HepG2 (cell line): ENCODE measurements around the gene DCTN1. TPM values are rescaled to one million over a fixed set of nuclear protein-coding genes. Genes with fewer than 3 reads are reported as not detected.

Experiments
- DR1 ChIP-seq: sonication (generic); formaldehyde crosslinking; IDR thresholded peaks from 2 replicates; pipeline ENCODE4 v1.8.0; 2021; ENCODE audit warnings: mild to moderate bottlenecking, missing genetic modification reagents, inconsistent platforms
- MXD4 ChIP-seq: IDR thresholded peaks from 2 replicates; pipeline ENCODE4 v1.6.1; 2016; ENCODE audit warnings: mild to moderate bottlenecking, missing biosample characterization, missing genetic modification reagents
- NFE2 ChIP-seq: sonication (generic); formaldehyde crosslinking; IDR thresholded peaks from 2 replicates; pipeline ENCODE4 v1.4.0; 2020; ENCODE audit warnings: missing genetic modification reagents
- NR2F1 ChIP-seq, 2 experiments: fragments of 450-650 bp in 1 of 2; formaldehyde crosslinking in 1 of 2; IDR thresholded peaks; 2 replicates each; pipeline versions ENCODE4 v1.5.0 to v1.6.1; 2016 to 2020; ENCODE audit warnings: mild to moderate bottlenecking in 1 of 2, missing compliant biosample characterization in 1 of 2, missing genetic modification reagents in 1 of 2, moderate library complexity in 1 of 2
- ZBTB38 ChIP-seq: sonication (generic); formaldehyde crosslinking; IDR thresholded peaks from 2 replicates; pipeline ENCODE4 v1.5.1; 2020; ENCODE audit warnings: mild to moderate bottlenecking, missing genetic modification reagents
- ZKSCAN5 ChIP-seq: sonication (generic); formaldehyde crosslinking; IDR thresholded peaks from 2 replicates; pipeline ENCODE4 v1.5.1; 2020; ENCODE audit warnings: mild to moderate bottlenecking, missing genetic modification reagents
- ZNF138 ChIP-seq: sonication (generic); formaldehyde crosslinking; IDR thresholded peaks from 2 replicates; pipeline ENCODE4 v1.5.0; 2020; ENCODE audit warnings: mild to moderate bottlenecking, low read depth, missing genetic modification reagents
- ZNF33A ChIP-seq: sonication (generic); formaldehyde crosslinking; IDR thresholded peaks from 2 replicates; pipeline ENCODE4 v1.5.1; 2020; ENCODE audit warnings: missing genetic modification reagents, mild to moderate bottlenecking, moderate library complexity, borderline replicate concordance
- ZNF432 ChIP-seq: sonication (generic); formaldehyde crosslinking; IDR thresholded peaks from 2 replicates; pipeline ENCODE4 v1.5.0; 2020; ENCODE audit warnings: missing genetic modification reagents, mild to moderate bottlenecking, borderline replicate concordance
- ZNF563 ChIP-seq: sonication (generic); formaldehyde crosslinking; IDR thresholded peaks from 2 replicates; pipeline ENCODE4 v1.8.0; 2022; ENCODE audit warnings: mild to moderate bottlenecking, moderate library complexity, missing genetic modification reagents
- ZNF780A ChIP-seq: sonication (generic); formaldehyde crosslinking; IDR thresholded peaks from 2 replicates; pipeline ENCODE4 v1.8.0; 2022; ENCODE audit warnings: mild to moderate bottlenecking, missing genetic modification reagents, moderate library complexity
- ZNF839 ChIP-seq: sonication (generic); formaldehyde crosslinking; IDR thresholded peaks from 2 replicates; pipeline ENCODE4 v1.4.0; 2020; ENCODE audit warnings: missing genetic modification reagents, mild to moderate bottlenecking, borderline replicate concordance
- ZNF879 ChIP-seq: sonication (generic); formaldehyde crosslinking; IDR thresholded peaks from 2 replicates; pipeline ENCODE4 v1.8.1; 2023; ENCODE audit warnings: missing genetic modification reagents
- polyA plus RNA-seq, 8 experiments: library from polyadenylated mRNA; depleted of rRNA in 3 of 8; stranded (reverse) in 7 of 8; unstranded in 1 of 8; fragments of >200 nt; fragmentation: Illumina TruSeq in 4 of 8; extraction: Trizol in 4 of 8; gene quantifications; 2 replicates each; pipeline versions ENCODE4 v1.2.1 to v1.2.3, GENCODE V29; 2011 to 2016; ENCODE audit warnings: low read depth in 4 of 8, missing spikeins in 1 of 8, mixed read lengths in 1 of 8; ENCODE audit not compliant: insufficient read depth in 1 of 8
- total RNA-seq, 5 experiments: library from RNA; depleted of rRNA; stranded (reverse); fragments of >200 nt; fragmentation: Illumina TruSeq; extraction: Trizol; gene quantifications; 2 replicates each; pipeline ENCODE4 v1.2.3, GENCODE V29; 2016; ENCODE audit warnings: low read depth in 1 of 5
- TF ChIP-seq, protein P1 (sequence below), 2 experiments: fragments of 450-650 bp in 1 of 2; sonication (generic) in 1 of 2; formaldehyde crosslinking in 1 of 2; IDR thresholded peaks; 2 replicates each; pipeline versions ENCODE4 v1.6.1 to v1.8.0; 2016 to 2022; ENCODE audit warnings: antibody characterized with exemption in 1 of 2, mild to moderate bottlenecking in 1 of 2, missing genetic modification reagents in 1 of 2
- TF ChIP-seq, protein P2 (sequence below): sonication (generic); formaldehyde crosslinking; IDR thresholded peaks from 2 replicates; pipeline ENCODE4 v1.8.1; 2023; ENCODE audit warnings: mild to moderate bottlenecking, inconsistent platforms, moderate library complexity, missing genetic modification reagents, borderline replicate concordance
- TF ChIP-seq, protein P3 (sequence below): sonication (generic); formaldehyde crosslinking; IDR thresholded peaks from 2 replicates; pipeline ENCODE4 v1.8.1; 2022; ENCODE audit warnings: mild to moderate bottlenecking, missing genetic modification reagents

The DCTN1 gene
- total and polyA plus RNA-seq, 2 of the 13 experiments (the other 11 are each of a cell fraction or from before 2014, with no cell fraction given), result 73.2 to 122 TPM

DNA sequence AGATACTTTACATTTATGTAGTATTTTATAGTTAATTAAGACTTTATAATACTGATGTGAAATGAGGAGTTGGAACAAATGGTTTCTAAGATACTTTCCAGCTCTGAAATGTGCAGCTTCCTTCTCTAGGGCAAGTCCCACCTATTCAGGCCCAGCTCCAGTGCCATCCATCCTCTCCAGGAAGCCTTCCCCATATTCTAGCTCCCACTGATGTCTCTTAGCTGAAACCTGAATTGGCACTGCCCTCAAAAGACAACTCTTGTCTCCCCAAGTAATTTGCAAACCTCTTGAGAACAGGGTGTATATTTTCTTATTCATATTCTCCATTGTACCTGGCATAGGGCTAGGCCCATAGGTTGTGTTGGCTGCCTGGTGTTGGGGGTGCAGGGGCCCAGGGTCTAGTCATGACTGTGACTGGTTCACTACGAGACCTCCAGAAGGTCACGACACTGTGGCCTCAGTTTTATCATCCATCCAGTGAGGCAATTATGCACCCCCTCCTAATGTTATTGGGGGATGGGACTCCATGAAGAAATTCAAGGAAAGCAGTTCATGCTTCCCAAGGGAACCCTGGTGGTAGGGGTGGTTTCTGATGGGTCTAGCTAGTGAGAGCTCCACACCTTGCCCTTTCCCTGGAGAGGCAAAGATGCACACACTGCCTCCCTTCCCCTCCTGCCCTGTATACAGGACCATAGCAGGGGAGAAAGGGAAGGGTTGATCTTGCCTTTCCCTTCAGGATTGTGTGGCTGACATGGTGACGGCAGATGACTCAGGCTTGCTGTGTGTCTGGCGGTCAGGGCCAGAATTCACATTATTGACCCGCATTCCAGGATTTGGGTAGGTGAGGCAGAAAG is 44.3 kb upstream of the DCTN1 start (continued):
- TF ChIP-seq, protein P1, sequence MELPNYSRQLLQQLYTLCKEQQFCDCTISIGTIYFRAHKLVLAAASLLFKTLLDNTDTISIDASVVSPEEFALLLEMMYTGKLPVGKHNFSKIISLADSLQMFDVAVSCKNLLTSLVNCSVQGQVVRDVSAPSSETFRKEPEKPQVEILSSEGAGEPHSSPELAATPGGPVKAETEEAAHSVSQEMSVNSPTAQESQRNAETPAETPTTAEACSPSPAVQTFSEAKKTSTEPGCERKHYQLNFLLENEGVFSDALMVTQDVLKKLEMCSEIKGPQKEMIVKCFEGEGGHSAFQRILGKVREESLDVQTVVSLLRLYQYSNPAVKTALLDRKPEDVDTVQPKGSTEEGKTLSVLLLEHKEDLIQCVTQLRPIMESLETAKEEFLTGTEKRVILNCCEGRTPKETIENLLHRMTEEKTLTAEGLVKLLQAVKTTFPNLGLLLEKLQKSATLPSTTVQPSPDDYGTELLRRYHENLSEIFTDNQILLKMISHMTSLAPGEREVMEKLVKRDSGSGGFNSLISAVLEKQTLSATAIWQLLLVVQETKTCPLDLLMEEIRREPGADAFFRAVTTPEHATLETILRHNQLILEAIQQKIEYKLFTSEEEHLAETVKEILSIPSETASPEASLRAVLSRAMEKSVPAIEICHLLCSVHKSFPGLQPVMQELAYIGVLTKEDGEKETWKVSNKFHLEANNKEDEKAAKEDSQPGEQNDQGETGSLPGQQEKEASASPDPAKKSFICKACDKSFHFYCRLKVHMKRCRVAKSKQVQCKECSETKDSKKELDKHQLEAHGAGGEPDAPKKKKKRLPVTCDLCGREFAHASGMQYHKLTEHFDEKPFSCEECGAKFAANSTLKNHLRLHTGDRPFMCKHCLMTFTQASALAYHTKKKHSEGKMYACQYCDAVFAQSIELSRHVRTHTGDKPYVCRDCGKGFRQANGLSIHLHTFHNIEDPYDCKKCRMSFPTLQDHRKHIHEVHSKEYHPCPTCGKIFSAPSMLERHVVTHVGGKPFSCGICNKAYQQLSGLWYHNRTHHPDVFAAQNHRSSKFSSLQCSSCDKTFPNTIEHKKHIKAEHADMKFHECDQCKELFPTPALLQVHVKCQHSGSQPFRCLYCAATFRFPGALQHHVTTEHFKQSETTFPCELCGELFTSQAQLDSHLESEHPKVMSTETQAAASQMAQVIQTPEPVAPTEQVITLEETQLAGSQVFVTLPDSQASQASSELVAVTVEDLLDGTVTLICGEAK (IDR thresholded peaks at IDR 0.05), result no peak
- TF ChIP-seq, protein P1 (CRISPR knock-in tag; IDR thresholded peaks at IDR 0.05), result no peak
- TF ChIP-seq ZNF33A (CRISPR knock-in tag), result no peak
- no peak for TF ChIP-seq ZNF839
- TF ChIP-seq DR1 (CRISPR knock-in tag), result no peak
- TF ChIP-seq MXD4 (CRISPR knock-in tag), result no peak
- TF ChIP-seq, protein P2, sequence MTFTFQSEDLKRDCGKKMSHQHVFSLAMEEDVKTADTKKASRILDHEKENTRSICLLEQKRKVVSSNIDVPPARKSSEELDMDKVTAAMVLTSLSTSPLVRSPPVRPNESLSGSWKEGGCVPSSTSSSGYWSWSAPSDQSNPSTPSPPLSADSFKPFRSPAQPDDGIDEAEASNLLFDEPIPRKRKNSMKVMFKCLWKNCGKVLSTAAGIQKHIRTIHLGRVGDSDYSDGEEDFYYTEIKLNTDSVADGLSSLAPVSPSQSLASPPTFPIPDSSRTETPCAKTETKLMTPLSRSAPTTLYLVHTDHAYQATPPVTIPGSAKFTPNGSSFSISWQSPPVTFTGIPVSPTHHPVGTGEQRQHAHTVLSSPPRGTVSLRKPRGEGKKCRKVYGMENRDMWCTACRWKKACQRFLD, result no peak
- no peak for TF ChIP-seq NFE2 (CRISPR knock-in tag)
- TF ChIP-seq ZNF138 (CRISPR knock-in tag), result no peak
- TF ChIP-seq ZNF780A, result no peak
- TF ChIP-seq ZNF879 (CRISPR knock-in tag), result no peak
- TF ChIP-seq ZNF563 (CRISPR knock-in tag), result 0 out of 2 replicates have a peak, but pooled peaks have one; percentile 32
- no peak for TF ChIP-seq ZKSCAN5 (CRISPR knock-in tag)
- peak; percentile 60; the same call in 1 of the 2 replicates for TF ChIP-seq ZBTB38
- TF ChIP-seq NR2F1 (CRISPR knock-in tag; IDR thresholded peaks at IDR 0.05), result 0 out of 4 replicates have a peak, but pooled peaks of 1 of the 2 experiments have one; percentile 14
- TF ChIP-seq ZNF432 (CRISPR knock-in tag), result no peak
- TF ChIP-seq, protein P3, sequence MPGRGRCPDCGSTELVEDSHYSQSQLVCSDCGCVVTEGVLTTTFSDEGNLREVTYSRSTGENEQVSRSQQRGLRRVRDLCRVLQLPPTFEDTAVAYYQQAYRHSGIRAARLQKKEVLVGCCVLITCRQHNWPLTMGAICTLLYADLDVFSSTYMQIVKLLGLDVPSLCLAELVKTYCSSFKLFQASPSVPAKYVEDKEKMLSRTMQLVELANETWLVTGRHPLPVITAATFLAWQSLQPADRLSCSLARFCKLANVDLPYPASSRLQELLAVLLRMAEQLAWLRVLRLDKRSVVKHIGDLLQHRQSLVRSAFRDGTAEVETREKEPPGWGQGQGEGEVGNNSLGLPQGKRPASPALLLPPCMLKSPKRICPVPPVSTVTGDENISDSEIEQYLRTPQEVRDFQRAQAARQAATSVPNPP (CRISPR knock-in tag), result peak; percentile 53; the same call in 1 of the 2 replicates
